Lower lobe of right lung (tissue), 2 donors: Measurements from ENCODE around the gene KCNAB2. TPM values are rescaled to one million over a fixed set of nuclear protein-coding genes. Genes with fewer than 3 reads are reported as not detected.

ENCODE experiments used
- ATAC-seq, 2 donors: fragments of 200-7000 bp; cut with Tn5 transposase; one replicate each; pipeline ENCODE4 v1.9.1; 2020 to 2022; ENCODE audit warnings: mild to moderate bottlenecking in 2 of 2, moderate library complexity in 2 of 2
- DNase-seq: peaks from one replicate; pipeline ENCODE4 v3.0.0-alpha.2; 2020
- H3K27ac ChIP-seq: fragments of 200-600 bp; one replicate; pipeline ENCODE4 v1.8.0; 2022
- H3K27me3 ChIP-seq: fragments of 200-600 bp; one replicate; pipeline ENCODE4 v1.8.0; 2022; ENCODE audit warnings: low read depth
- H3K36me3 ChIP-seq: fragments of 200-600 bp; one replicate; pipeline ENCODE4 v1.8.0; 2022; ENCODE audit warnings: mild to moderate bottlenecking
- H3K4me1 ChIP-seq: fragments of 200-600 bp; one replicate; pipeline ENCODE4 v1.8.0; 2022
- H3K4me3 ChIP-seq: fragments of 200-600 bp; one replicate; pipeline ENCODE4 v1.8.0; 2022; ENCODE audit warnings: mild to moderate bottlenecking
- H3K9me3 ChIP-seq: fragments of 200-600 bp; one replicate; pipeline ENCODE4 v1.8.0; 2022
- intact Hi-C: fragments of 100-400 bp; cut with DNase I; formaldehyde crosslinking; loops from one replicate; pipeline ENCODE4 v1.11.0; 2022
- total RNA-seq: library from RNA; stranded (reverse); fragmentation: NEBNext Ultra II Directional; extraction: Animal tissue kit (Norgen Biotek cat#: 25700); gene quantifications from one replicate; pipeline ENCODE4 v1.2.1, GENCODE V29; 2021
- TF ChIP-seq, protein P1 (sequence below): fragments of 200-600 bp; IDR thresholded peaks from one replicate; pipeline ENCODE4 v1.8.0; 2022; ENCODE audit warnings: antibody characterized with exemption, mild to moderate bottlenecking
- donor health status: DM: no; HTN: yes; CAD: no; lungs with severe emphysema.

KCNAB2 gene
- total RNA-seq, 1 donor from 2014 or later: 119 TPM

DNA sequence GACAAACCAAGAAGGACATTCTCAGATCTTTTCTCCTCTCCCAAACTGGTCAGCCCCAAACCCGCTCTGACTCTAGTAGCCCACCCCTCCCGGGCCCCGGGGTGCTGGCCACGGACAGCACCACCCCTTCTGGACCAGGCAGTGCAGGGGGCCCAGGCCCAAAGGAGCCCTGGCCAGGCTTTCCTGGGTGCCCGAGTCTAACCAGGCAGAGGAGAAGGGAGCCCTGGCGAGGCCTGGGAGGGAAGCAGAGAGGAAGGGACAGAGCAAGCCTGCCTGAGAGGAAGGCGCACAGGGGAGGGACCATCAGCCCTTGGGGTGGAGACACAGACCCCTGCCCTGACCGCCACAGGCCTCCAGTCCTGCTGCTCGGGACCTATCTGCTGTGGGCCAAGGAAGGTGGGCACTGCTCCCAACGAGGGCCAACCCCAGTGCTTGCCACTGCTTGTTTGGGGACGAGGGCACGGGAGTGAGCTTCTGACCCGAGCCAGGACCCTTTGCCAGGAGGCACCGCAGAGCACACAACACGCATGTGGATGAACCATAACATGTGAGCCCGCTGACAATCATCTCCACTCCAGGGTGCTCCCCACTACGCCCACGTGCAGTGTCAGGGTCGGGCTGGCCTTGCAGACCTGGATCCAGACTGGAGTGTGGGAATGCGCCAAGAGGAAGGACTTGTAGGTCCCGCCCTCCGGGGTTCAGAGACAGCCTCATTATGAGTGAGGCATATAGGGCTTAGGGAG is 57.6 kb downstream of the KCNAB2 start:
- no peak overlapping the region for H3K4me3 ChIP-seq
- peaks cover 48% of the 10 kb centered on the region for H3K27me3 ChIP-seq
- H3K27ac ChIP-seq: no peak overlapping the region
- H3K36me3 ChIP-seq: peaks cover 5% of the 10 kb centered on the region
- intact Hi-C loops: no loop called here
- ATAC-seq (no peak), DNase-seq (peak; percentile 36)
- H3K4me1 ChIP-seq: no peaks in the 10 kb centered on the region
- no peaks in the 10 kb centered on the region for H3K9me3 ChIP-seq
- TF ChIP-seq, protein P1, sequence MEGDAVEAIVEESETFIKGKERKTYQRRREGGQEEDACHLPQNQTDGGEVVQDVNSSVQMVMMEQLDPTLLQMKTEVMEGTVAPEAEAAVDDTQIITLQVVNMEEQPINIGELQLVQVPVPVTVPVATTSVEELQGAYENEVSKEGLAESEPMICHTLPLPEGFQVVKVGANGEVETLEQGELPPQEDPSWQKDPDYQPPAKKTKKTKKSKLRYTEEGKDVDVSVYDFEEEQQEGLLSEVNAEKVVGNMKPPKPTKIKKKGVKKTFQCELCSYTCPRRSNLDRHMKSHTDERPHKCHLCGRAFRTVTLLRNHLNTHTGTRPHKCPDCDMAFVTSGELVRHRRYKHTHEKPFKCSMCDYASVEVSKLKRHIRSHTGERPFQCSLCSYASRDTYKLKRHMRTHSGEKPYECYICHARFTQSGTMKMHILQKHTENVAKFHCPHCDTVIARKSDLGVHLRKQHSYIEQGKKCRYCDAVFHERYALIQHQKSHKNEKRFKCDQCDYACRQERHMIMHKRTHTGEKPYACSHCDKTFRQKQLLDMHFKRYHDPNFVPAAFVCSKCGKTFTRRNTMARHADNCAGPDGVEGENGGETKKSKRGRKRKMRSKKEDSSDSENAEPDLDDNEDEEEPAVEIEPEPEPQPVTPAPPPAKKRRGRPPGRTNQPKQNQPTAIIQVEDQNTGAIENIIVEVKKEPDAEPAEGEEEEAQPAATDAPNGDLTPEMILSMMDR: no peak

DNA sequence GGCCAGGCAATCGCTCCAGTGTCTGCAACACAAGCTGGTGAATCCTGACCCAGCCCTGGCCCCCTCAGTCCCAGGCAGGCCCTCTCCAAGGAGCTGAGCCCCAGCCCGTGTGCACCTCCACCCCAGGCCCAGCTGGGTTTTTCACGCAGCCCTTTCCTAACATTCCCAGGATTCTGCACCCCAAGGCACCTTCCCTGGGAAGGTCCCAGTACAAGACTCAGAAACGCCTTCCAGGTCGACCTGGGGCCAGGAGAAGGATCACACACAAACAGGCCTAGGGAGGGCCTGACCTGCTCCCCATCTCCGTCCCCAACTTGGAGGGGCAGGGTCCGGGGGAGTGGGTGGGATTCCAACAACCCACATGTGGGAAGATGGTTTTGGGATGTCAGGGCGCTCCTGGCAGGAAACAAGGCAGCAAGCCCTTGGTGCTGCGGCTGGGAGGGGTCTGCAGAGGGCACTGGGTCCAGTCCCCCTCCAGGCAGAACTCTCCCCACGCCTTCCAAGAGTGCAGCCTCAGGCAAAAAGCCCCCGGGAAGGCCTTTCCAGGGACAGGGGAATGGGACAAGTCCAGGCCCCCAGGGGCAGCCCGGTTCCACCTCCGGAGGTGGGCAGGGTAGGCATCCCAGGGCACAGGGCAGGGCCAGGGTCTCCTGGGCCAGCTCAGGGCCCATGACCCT is 58.3 kb downstream of the KCNAB2 start:
- Histone ChIP-seq H3K9me3 (no peaks in the 10 kb centered on the region), H3K27me3 (peaks cover 55% of the 10 kb centered on the region), H3K36me3 (no peaks in the 10 kb centered on the region), H3K27ac (no peak overlapping the region), H3K4me1 (no peaks in the 10 kb centered on the region), H3K4me3 (no peak overlapping the region)
- peak; percentile 28 for DNase-seq
- no peak for ATAC-seq
- intact Hi-C loops: no loop called here
- TF ChIP-seq, protein P1: no peak

DNA sequence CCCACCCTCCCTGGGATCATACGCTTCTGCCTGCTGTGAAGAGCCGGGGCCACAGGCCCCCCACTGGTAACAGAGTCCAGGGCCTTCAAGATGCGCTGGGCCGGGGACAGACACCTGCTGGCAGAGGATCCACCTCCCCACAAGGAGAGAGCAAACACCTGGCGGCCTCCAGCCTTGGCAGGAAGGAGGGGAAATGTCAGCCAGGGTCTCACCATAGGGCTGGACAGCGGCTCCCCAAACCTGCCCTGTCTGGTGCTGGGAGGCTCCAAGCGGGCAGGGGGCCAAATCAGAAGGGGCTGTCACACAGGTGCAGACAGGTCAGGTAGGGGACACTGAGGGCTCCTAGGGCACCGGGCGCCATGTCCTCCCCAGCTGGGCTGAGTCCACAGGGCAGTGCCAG is 58.9 kb downstream of the KCNAB2 start:
- DNase-seq: peak; percentile 26
- TF ChIP-seq, protein P1: no peak
- Histone ChIP-seq H3K4me3 (no peak overlapping the region), H3K4me1 (no peaks in the 10 kb centered on the region), H3K36me3 (no peaks in the 10 kb centered on the region), H3K27me3 (peaks cover 61% of the 10 kb centered on the region), H3K9me3 (no peaks in the 10 kb centered on the region), H3K27ac (no peak overlapping the region)
- no peak for ATAC-seq
- intact Hi-C loops: no loop called here

DNA sequence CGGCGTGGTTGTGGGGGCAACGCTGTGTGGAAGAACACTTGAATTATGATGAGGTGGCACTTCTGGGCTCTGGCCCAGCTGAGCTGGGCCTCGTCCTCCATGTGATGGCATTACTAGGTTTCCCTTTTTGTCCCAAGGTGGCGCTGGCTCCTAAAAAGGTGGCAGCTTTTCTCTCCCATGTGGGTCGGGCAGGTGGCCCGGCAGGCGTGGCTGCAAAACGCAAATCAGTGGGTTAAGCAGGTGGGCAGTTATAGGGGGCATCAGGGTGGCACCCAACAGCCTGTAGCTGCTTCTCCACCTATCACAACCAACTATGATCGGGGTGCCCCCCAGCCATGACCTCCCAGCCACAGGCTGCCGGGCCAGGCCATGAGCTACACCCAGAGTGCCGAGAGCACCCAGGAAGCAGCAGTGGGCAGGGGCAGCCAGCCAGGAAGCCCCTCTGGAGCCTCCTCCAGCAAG is 59.6 kb downstream of the KCNAB2 start:
- H3K9me3 ChIP-seq: no peaks in the 10 kb centered on the region
- TF ChIP-seq, protein P1: no peak
- H3K27me3 ChIP-seq: peaks cover 66% of the 10 kb centered on the region
- H3K36me3 ChIP-seq: no peaks in the 10 kb centered on the region
- ATAC-seq (no peak), DNase-seq (peak; percentile 29)
- H3K27ac ChIP-seq: no peak overlapping the region
- no peak overlapping the region for H3K4me3 ChIP-seq
- no peaks in the 10 kb centered on the region for H3K4me1 ChIP-seq
- intact Hi-C loops: no loop called here

DNA sequence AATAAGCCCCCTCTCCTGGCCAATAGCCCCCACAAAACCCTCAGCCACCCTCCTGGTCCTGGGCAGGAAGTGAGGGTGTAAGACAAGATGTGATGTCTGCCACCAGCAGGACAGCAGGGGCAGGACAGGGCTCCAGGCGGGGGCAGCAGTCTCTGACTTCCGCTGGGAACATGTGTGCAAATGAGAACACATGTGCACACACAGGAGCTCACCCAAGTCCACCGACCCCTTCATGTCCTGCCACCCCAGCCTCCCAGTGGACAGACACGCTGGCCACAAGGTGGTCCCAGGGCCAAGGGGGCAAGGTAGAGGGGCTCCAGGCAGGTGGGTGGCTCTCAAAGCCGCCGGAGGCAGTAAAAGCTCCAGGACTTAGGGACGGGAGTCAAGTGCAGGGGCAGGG is 60.1 kb downstream of the KCNAB2 start:
- H3K27me3 ChIP-seq: peaks cover 62% of the 10 kb centered on the region

More for the DNA sequence above, 60.1 kb downstream of the KCNAB2 start:
- no peaks in the 10 kb centered on the region for H3K36me3 ChIP-seq
- H3K4me1 ChIP-seq: no peaks in the 10 kb centered on the region
- no peak overlapping the region for H3K27ac ChIP-seq
- TF ChIP-seq, protein P1: no peak
- H3K9me3 ChIP-seq: no peaks in the 10 kb centered on the region
- ATAC-seq: no peak
- peak; percentile 30 for DNase-seq
- intact Hi-C loops: no loop called here
- no peak overlapping the region for H3K4me3 ChIP-seq
